Activated T-helper 17 cell treated with anti-CD3 and anti-CD28 coated beads, Interleukin-2, amount 50 U/mL, for 72 hours (primary cell): ENCODE data around the gene LOXL1. TPM values are rescaled to one million over a fixed set of nuclear protein-coding genes. Genes with fewer than 3 reads are reported as not detected.

Source experiments
- total RNA-seq, 2 donors: library from RNA; stranded (reverse); gene quantifications; one replicate each; pipeline ENCODE4 v1.2.3, GENCODE V29; 2022

Gene LOXL1
- total RNA-seq, 2 donors from 2014 or later, result 3.4 TPM

Other genes with a start within 250 kb of the LOXL1 start
- gene CD276, start 242.1 kb upstream of the LOXL1 start, total RNA-seq, result 1 to 10 TPM in 1 of 2 donors, under 1 TPM in 1; 0.95 to 2.6 TPM
- not detected for gene INSYN1, start 173.1 kb upstream of the LOXL1 start, total RNA-seq
- gene TBC1D21, start 52.9 kb upstream of the LOXL1 start, total RNA-seq, result not detected
- gene STOML1, start 65.8 kb downstream of the LOXL1 start, total RNA-seq, result 1 to 10 TPM; 4.8 to 7.3 TPM
- 10 to 100 TPM; 67.4 to 74.1 TPM for gene PML, start 68.3 kb downstream of the LOXL1 start, total RNA-seq
- gene GOLGA6A, start 156.1 kb downstream of the LOXL1 start, total RNA-seq, result under 1 TPM in 1 of 2 donors, not detected in 1; 0.11 TPM
- gene ISLR2, start 204.1 kb downstream of the LOXL1 start, total RNA-seq, result not detected
- not detected for gene ISLR, start 247.2 kb downstream of the LOXL1 start, total RNA-seq